Natural killer cell (primary cell): ENCODE results near the gene PEBP1. TPM values are rescaled to one million over a fixed set of nuclear protein-coding genes. Genes with fewer than 3 reads are reported as not detected.

Experiments
- ATAC-seq, 3 donors: fragments of 150-1000 bp in 2 of 3; fragments of 200-7000 bp in 1 of 3; cut with Tn5 transposase; 1 replicate in 1 of 3; 2 replicates in 2 of 3; pipeline ENCODE4 v1.10.0; 2021; ENCODE audit warnings: mild to moderate bottlenecking in 2 of 3, moderate library complexity in 2 of 3
- DNase-seq, 2 donors: peaks; one replicate each; pipeline versions ENCODE4 v3.0.0 to v3.0.0-alpha.2; 2013 to 2021; ENCODE audit warnings: mixed read lengths in 1 of 2
- H3K27ac ChIP-seq: one replicate; pipeline ENCODE4 v1.5.1; 2013; ENCODE audit warnings: mild to moderate bottlenecking, low read length
- H3K27me3 ChIP-seq: one replicate; pipeline ENCODE4 v1.6.1; 2013; ENCODE audit warnings: low read length; ENCODE audit not compliant: control insufficient read depth, insufficient read depth
- H3K36me3 ChIP-seq: one replicate; pipeline ENCODE4 v1.6.1; 2013; ENCODE audit warnings: low read length; ENCODE audit not compliant: control insufficient read depth, insufficient read depth
- H3K4me1 ChIP-seq: one replicate; pipeline ENCODE4 v1.6.1; 2013; ENCODE audit warnings: low read length; ENCODE audit not compliant: control insufficient read depth, insufficient read depth
- H3K4me3 ChIP-seq: one replicate; pipeline ENCODE4 v1.5.1; 2013; ENCODE audit warnings: low read length
- H3K9me3 ChIP-seq: one replicate; pipeline ENCODE4 v1.6.1; 2013; ENCODE audit warnings: low read length; ENCODE audit not compliant: control insufficient read depth, insufficient read depth
- H3K27ac Mint-ChIP-seq, 2 donors: one replicate each; pipeline ENCODE4 v1.8.0; 2022; ENCODE audit warnings: mild to moderate bottlenecking in 2 of 2, mixed read lengths in 2 of 2, moderate library complexity in 1 of 2
- H3K27me3 Mint-ChIP-seq, 2 donors: one replicate each; pipeline ENCODE4 v1.8.0; 2022; ENCODE audit warnings: low read depth in 2 of 2, mixed read lengths in 2 of 2
- H3K36me3 Mint-ChIP-seq: one replicate; pipeline ENCODE4 v1.8.0; 2022; ENCODE audit warnings: mixed read lengths
- H3K4me1 Mint-ChIP-seq, 2 donors: one replicate each; pipeline ENCODE4 v1.8.0; 2022; ENCODE audit warnings: mixed read lengths in 2 of 2
- H3K4me3 Mint-ChIP-seq: one replicate; pipeline ENCODE4 v1.8.0; 2022; ENCODE audit warnings: mild to moderate bottlenecking, moderate library complexity, mixed read lengths
- H3K9me3 Mint-ChIP-seq, 2 donors: one replicate each; pipeline ENCODE4 v1.8.0; 2022; ENCODE audit warnings: mixed read lengths in 2 of 2
- CTCF ChIP-seq: fragments of 200-600 bp; IDR thresholded peaks from one replicate; pipeline ENCODE4 v1.8.0; 2022; ENCODE audit warnings: antibody characterized with exemption
- WGBS: methylation state at CpG from one replicate; pipeline ENCODE4 v1.1.7; 2013; ENCODE audit warnings: missing lambda C conversion rate; ENCODE audit not compliant: insufficient coverage; 5-methylcytosine and 5-hydroxymethylcytosine counted together
- intact Hi-C: fragments of 100-400 bp; cut with micrococcal nuclease; formaldehyde crosslinking; loops from one replicate; pipeline ENCODE4 v1.14.2; 2022
- total RNA-seq, 4 donors: library from RNA; stranded (reverse); fragments of 120-200 nt in 1 of 4; gene quantifications; one replicate each; pipeline versions ENCODE4 v1.2.3 to v1.2.4, GENCODE V29; 2013 to 2022

Gene PEBP1
- total RNA-seq = 10 to 100 TPM; 38.0 to 54.0 (median 41.4) TPM
- total RNA-seq (2013) = 85.1 TPM

GRCh38 chr12:118135788-118136558 lies at the start of gene PEBP1:
Gene PEBP1 (plus strand): TSS chr12:118136124. CDS start chr12:118136210, 86 bp downstream.
- Histone ChIP-seq H3K4me3 (peak within 1 kb of the TSS; percentile 47), H3K36me3 (peaks cover 4% of the 10 kb centered on the region), H3K9me3 (no peaks in the 10 kb centered on the region), H3K27ac (peak within 1 kb of the TSS; percentile 32), H3K4me1 (peaks cover 20% of the 10 kb centered on the region), H3K27me3 (no peaks in the 10 kb centered on the region)
- Mint-ChIP-seq H3K36me3 (no peaks in the 10 kb centered on the region), H3K4me1 (peaks cover 6 to 19% of the 10 kb centered on the region in 2 donors), H3K27ac (peak within 1 kb of the TSS; percentile 74 to 77), H3K27me3 (no peaks in the 10 kb centered on the region), H3K4me3 (peak within 1 kb of the TSS; percentile 98), H3K9me3 (no peaks in the 10 kb centered on the region)
- peak; percentile 99 to 100 (median 100) for ATAC-seq
- WGBS = under 1% methylated on average over 70 of the region's 70 CpGs
- intact Hi-C loops = loop anchor here (5.0 kb wide), 1 partner anchor 241 kb away; the partner anchor contains the start of gene SUDS3
- no peak for TF ChIP-seq CTCF
- DNase-seq = peak; percentile 90 to 94

GRCh38 chr12:118089782-118090181 lies 46.1 kb upstream of the PEBP1 start:
- Histone ChIP-seq H3K4me3 (no peak overlapping the region), H3K36me3 (no peaks in the 10 kb centered on the region), H3K4me1 (no peaks in the 10 kb centered on the region), H3K27ac (no peak overlapping the region), H3K9me3 (no peaks in the 10 kb centered on the region), H3K27me3 (no peaks in the 10 kb centered on the region)
- Mint-ChIP-seq H3K27me3 (no peaks in the 10 kb centered on the region), H3K4me1 (no peaks in the 10 kb centered on the region), H3K36me3 (no peaks in the 10 kb centered on the region), H3K9me3 (no peaks in the 10 kb centered on the region), H3K27ac (no peak overlapping the region), H3K4me3 (no peak overlapping the region)
- 95% methylated on average over 9 of the region's 9 CpGs for WGBS
- ATAC-seq (no peak), DNase-seq (no peak)
- intact Hi-C loops = no loop called here
- no peak for TF ChIP-seq CTCF

- ATAC-seq = no peak
- Histone ChIP-seq H3K4me3 (no peak overlapping the region), H3K36me3 (no peaks in the 10 kb centered on the region), H3K9me3 (no peaks in the 10 kb centered on the region), H3K27me3 (no peaks in the 10 kb centered on the region), H3K4me1 (no peaks in the 10 kb centered on the region), H3K27ac (no peak overlapping the region)
- H3K36me3 Mint-ChIP-seq = no peaks in the 10 kb centered on the region
- H3K4me3 Mint-ChIP-seq = no peak overlapping the region
- WGBS = 97% methylated on average over 2 of the region's 3 CpGs
- H3K27ac Mint-ChIP-seq = no peak overlapping the region
- no peak for DNase-seq
- no peaks in the 10 kb centered on the region for H3K4me1 Mint-ChIP-seq
- no peaks in the 10 kb centered on the region for H3K9me3 Mint-ChIP-seq
- no peaks in the 10 kb centered on the region for H3K27me3 Mint-ChIP-seq
- no peak for TF ChIP-seq CTCF
- intact Hi-C loops = no loop called here
These were observed 41.9 kb upstream of the PEBP1 start for GRCh38 chr12:118094039-118094438.

- Mint-ChIP-seq H3K4me3 (no peak overlapping the region), H3K36me3 (no peaks in the 10 kb centered on the region), H3K9me3 (no peaks in the 10 kb centered on the region), H3K27me3 (peaks cover 9 to 22% of the 10 kb centered on the region in 2 donors), H3K4me1 (peaks cover 5 to 8% of the 10 kb centered on the region in 2 donors), H3K27ac (no peak overlapping the region)
- Histone ChIP-seq H3K27me3 (peaks cover 17% of the 10 kb centered on the region), H3K27ac (no peak overlapping the region), H3K9me3 (no peaks in the 10 kb centered on the region), H3K4me1 (peaks cover 6% of the 10 kb centered on the region), H3K36me3 (no peaks in the 10 kb centered on the region), H3K4me3 (no peak overlapping the region)
- no peak for ATAC-seq
- no peak for TF ChIP-seq CTCF
- DNase-seq = no peak
- intact Hi-C loops = no loop called here
- no CpG with 5 or more reads among the region's 3 CpGs for WGBS
These were observed 37.5 kb upstream of the PEBP1 start for GRCh38 chr12:118098401-118098800.
